T-helper 1 cell treated with Interleukin-12 subunit alpha and Interleukin-12 subunit beta and Interleukin-4 antibody, amounts not matched to agents 30 ng/mL and 1 ng/mL, for 36 hours (primary cell): ENCODE data around the gene DIPK2A. TPM values are rescaled to one million over a fixed set of nuclear protein-coding genes. Genes with fewer than 3 reads are reported as not detected.

ENCODE experiments used
- total RNA-seq: library from RNA; stranded (reverse); gene quantifications from 2 replicates; pipeline ENCODE4 v1.2.3, GENCODE V29; 2022

DIPK2A gene
- total RNA-seq, 1 donor from 2014 or later, result 18.9 TPM

Other genes starting within 250 kb of the DIPK2A start
- gene SLC9A9, start 123.4 kb upstream of the DIPK2A start, total RNA-seq, result 19.1 and 19.3 TPM in 2 replicates